GM19239 (cell line): ENCODE measurements around the gene INCENP.
"Not testable (repeated sequence)": the region's sequence is repeated elsewhere in the genome, so short reads cannot be mapped to it uniquely, and the experiment has no call there.

Experiments
- DNase-seq: peaks from one replicate; pipeline ENCODE4 v3.0.0; 2011; ENCODE audit warnings: low spot score; ENCODE audit not compliant: insufficient read length
- FAIRE-seq: peaks from 2 replicates; lab custom pipeline; 2011; peaks lifted over from hg19 to GRCh38; lab: Jason Lieb, UNC

Gene INCENP

DNA sequence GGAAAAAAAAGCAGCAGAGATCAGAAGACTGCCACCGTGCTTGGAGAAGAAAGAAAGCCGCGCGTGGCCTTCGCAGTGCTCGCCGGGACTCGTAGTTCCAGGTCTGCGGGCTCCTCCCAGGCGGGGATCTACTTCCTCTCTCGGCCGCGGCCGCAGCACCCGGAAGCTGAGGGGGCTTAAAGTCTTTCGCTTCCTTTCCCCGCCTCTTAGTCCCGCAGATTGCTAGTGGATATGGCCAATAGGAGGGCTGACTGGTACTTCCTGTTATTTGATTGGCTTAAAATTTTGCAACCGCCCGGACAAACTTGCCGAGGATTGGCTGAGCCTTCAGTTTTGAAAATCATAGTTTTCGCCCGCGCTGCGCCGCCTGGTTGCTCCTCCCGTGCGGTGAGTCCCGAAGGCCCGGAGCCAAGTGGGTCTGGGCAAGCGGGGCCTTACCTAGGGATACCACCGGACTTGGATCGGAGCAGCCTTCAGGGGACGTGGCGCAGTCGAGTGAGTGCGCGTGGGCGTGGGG, at the start of gene INCENP:
INCENP (plus strand) TSS at position 343 of the 517 bp plus-strand sequence. CDS start 4,151 bp downstream, outside the sequence.
- DNase-seq (peak; percentile 88), FAIRE-seq (peak; percentile 96)

DNA sequence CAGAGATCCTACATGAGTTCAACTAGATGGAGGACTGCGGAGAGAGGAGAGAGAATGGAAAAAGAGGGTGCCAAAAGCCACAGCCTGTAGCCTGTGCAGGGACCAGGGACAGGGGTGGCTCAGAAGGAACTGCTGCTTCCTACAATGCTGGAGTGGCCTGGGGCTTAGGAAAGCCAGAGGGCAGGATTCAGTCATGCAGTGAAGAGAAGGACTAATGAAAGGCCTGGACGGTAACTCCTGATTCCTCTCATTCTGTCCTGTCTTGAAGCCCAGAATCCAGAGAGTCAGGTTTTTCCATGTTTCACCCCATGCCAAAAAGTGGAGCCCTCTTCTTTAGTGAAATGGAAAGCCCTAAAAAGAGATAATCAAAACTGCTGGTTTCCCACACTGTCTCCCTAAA, 48.4 kb upstream of the INCENP start:
- no peak for FAIRE-seq
- no peak for DNase-seq

DNA sequence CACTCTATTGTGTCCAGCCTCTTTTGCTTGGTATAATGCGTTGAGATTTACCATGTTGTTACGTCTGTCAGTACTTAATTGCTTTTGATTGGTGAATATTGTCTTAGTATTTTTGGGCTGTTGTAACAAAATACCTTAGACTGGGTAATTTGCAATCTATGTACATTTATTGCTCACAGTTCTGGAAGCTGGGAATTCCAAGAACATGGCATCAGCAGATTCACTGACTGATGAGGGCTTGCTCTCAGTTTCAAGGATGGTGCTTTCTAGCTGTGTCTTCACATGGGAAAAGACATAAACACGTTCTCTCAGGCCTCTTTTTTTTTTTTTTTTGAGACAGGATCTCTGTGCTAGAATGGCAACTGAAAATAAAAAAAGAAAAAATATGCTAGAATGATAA, 46.7 kb upstream of the INCENP start:
- DNase-seq (no peak), FAIRE-seq (no peak)

DNA sequence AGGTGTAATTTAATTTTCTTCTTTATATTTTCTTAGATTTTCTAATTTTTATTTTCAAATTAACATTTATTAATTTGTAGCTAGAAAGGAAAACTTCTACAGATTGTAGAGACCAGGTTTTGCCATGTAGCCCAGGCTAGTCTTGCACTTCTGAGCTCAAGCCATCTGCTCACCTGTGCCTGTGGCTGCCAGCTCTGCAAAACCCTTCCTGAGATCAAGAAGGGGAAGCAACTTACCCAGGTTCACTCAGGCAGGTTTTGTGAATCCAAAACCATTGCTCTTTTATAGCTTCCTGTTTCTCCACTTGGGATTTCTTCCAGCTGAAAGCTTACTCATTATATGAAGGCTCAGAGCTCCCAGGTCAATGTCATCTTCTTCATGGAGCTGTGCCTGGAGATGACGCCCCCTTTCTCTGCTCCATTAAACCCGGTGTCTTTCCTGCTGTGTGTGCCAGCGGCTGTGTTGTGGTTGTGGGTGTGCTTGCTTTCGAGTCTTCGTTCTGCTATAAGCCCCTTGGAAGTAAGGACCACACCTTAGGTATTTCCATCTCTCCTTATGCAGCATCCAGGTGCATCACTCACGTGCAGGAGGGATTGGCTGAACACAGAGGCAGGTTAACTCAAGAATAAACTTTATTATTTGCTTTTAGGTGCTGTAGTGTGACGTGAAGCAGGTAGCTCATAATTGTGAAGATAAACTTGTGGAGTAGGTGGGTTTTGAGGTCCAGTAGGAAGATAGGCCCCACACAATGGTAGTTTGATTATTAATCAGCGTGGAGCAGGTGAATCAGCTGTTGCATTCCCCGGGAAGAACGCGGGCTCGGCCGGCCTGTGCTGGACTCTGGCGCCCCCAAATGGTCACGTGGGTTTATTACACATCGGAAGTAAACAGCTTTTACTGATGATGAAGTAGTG, 42.2 kb upstream of the INCENP start:
- peak; percentile 37 for DNase-seq

DNA sequence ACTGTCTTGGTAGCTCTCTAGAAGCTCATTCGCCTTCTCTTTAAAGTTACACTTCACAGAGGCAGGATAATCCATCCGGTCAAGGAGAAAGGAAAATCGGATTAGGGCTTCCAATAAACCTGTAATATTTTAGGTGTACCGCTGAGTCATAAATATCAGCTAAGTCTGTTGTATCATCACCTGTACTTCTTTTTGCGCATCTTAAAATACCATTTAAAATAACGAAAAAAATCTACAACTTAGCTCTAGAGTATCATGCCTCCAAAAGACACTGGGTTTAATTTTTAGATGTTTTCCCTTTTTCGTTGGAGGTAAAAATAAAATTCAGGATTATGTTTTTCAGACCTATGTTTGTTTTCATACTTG, 41.5 kb upstream of the INCENP start:
- DNase-seq (no peak), FAIRE-seq (no peak)

More for the DNA sequence above, 42.2 kb upstream of the INCENP start:
- FAIRE-seq: peak; percentile 81

DNA sequence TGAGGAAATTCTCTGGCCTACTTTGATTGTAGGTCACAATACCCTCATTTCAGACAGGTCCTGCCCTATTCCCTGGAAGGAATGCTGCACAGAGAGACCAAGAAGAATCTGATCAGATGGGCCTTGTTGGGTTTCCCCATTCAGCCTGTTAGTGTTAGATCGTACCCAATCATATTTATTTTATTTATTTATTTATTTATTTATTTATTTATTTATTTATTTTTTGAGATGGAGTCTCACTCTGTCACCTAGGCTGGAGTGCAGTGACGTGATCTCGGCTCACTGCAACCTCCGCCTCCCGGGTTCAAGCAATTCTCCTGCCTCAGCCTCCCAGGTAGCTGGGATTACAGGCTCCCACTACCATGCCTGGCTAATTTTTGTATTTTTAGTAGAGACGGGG, 39.0 kb upstream of the INCENP start:
- DNase-seq, FAIRE-seq: not testable (repeated sequence)

DNA sequence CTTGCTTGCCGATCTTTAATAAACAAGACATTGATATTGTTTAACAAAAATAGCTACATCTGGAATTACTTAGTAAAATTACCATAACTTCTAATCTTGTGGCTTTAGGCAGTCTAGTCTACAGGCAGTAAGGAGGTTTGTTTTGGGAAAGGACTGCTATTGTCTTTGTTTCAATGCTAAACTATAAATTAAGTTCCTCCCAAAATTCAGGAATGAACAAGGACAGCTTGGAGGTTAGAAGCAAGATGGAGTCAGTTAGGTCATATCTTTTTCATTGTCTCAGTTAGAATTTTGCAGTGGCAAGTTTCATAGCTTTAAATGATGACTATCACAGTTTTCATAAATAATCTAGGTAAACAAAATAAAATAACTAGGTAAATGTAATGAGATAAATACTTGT, 36.1 kb upstream of the INCENP start:
- FAIRE-seq (no peak), DNase-seq (no peak)

DNA sequence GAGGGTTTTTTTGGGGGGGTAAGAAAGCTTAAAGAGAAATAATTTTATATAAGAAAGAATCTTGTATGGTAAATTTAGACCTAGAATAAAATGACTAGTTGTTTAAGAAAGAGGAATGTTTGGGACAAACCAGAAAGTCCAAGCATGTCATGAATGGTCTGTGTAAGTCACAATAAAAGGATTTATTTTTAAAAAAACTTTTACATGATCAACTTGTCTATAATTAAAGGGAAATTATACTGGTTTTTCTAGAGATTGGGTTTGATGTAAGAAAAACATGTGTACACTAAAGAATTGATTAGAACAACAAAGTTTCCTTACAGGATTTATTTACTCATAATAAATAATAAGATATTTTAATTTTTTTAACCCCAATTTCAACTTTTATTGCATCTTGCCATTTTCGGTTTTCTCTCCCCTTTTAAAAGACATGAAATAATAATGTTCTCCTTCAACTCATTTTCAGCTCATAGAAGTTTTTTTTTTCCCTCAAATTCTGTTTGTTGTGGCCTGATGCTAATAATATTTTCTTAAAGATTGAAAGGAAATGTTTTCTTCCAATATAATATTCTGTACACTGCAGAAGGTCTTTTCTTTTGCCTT, 35.4 kb upstream of the INCENP start:
- no peak for FAIRE-seq

DNA sequence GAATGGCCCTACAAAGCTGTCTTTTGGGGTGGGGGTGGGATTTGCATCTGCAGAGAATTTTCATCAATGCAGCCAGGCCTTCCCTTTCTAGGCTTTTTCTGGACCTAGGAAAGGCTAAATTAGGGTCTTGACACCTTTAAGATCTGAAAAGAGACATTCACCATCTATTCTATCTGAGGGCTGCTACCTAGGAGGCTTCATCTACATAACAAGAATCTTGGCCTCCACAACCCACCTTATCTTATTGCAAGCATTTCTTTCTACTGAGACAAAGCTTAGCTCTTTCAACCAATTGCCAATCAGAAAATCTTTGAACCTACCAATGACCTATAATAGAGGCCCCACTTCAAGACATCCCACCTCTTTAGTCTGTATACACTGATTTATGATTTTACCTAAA, 20.7 kb upstream of the INCENP start:
- no peak for FAIRE-seq
- DNase-seq: no peak

More for the DNA sequence above, 35.4 kb upstream of the INCENP start:
- DNase-seq: no peak

DNA sequence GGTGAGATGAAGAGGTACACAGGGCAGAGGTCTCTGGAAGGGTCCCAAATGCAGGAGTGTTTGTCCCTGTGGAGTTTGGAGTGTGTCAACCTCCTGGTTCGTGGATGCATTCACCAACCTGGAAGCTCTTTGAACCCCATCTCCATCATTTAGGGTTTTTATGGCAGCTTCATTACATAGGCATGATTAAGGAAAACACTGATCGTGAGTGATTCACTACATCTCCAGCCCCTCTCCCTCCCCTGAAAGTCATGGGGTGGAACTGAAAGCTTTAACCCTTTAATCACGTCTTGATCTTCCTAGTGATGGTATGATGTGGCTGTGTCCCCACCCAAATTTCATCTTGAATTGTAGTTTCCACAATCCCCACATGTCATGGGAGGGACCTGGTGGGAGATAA, 19.8 kb upstream of the INCENP start:
- no peak for FAIRE-seq

DNA sequence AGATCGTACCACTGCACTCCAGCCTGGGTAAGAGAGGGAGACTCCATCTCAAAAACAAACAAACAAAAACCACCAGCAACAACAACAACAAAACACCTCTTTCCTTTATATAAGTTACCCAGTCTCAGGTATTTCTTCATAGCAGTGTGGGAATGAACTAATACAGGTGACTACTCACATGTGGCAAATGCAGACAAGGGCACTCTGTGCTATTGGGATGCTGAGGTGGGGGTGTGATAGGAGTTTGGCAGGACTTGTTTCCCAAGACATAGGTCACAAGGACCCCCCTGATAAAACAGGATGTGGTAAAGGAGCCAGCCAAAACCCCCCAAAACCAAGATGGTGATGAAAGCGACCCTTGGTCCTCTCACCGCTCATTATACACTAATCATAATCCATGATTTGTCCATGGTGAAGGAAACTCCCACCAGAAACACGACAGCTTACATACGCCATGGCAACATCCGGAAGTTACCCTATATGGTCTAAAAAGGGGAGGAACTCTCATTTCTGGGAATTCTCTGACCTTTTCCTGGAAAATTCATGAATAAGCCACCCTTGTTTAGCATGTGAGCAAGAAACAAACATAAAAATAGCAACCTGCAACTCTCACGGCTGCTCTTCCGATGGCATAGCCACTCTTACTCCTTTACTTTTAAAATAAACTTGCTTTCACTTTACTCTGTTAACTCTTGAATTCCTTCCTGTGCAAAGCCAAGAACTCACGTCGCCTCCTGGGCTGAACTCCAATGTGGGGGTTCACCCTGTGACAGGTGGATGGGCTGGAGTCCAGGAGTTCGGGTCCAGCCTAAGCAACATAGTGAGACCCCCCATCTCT, 18.8 kb upstream of the INCENP start:
- no peak for DNase-seq
- FAIRE-seq: no peak

More for the DNA sequence above, 19.8 kb upstream of the INCENP start:
- no peak for DNase-seq

DNA sequence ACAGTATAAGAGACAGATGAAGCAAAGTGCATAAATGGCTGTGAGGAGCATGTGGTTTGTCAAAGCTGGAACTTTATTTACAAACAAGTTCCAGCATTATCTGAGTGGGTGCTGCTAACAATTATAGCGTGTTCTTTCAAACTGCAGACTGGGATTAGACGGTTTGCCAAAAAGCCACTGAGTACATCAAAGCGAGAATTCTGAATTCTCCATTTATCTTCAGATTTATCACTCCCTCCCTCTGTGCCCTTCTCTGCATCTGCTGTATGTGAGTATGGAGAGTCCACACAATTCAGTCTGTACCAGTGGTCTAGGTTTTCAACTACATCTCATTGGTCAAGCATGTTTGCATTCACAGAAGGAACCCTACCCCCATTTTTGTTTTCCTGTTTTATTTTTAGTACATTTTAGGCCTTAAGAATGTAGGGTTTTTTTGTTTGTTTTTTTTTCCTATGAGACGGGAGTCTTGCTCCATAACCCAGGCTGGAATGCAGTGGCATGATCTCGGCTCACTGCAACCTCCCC, 18.1 kb upstream of the INCENP start:
- DNase-seq (no peak), FAIRE-seq (no peak)

DNA sequence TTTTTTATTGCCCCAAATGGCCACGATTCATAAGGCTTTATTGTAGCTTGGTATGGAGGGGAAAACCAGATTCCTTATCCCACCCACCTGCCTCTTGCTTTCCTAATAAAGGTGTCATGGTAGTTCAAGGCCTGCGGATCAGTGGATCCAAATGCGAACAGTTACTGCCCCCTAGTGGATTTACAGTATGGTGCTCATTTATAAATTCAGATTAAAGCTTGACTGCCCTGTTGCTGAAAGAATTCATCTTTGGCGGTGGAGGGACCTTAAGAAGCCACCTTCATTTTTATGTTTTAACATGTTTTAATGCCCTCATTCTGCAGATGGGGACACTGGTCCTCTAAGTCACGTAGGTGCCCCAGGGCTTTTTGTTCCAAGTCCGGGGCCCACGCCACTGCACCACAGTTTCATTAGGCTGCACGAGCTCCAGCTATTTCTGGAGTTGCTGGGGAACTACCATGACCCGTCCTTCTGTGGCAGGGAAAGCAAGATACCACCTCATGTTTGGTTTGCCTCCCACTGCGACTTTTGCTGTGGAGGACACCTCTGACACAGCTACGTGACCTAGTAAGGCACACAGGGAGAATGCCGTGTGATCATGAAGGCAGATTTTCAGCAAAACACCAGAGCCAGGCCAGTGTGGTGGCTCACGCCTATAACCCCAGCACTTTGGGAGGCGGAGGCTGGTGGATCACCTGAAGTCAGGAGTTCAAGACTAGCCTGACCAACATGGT, 15.6 kb upstream of the INCENP start:
- DNase-seq (no peak), FAIRE-seq (peak; percentile 54)

DNA sequence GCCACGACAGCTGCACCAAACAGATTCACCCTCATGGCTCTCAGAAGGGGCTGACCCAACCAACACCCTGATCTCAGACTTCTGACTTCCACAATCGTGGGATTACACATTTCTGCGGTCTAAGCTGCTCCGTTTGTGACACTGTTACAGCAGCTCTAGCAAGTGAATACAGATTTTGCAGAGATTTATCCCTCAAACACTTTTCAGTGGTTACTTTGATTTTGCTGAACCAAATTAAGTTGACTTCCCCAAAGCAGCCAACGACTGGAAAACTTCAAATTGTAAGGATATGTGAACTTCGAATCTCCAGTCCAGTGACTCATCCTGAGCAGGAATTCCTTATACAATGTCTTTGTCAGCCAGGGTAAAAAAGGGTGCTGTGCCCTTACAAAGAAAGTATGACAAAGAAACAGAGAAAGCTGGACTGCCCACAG, 14.8 kb upstream of the INCENP start:
- no peak for FAIRE-seq
- no peak for DNase-seq

DNA sequence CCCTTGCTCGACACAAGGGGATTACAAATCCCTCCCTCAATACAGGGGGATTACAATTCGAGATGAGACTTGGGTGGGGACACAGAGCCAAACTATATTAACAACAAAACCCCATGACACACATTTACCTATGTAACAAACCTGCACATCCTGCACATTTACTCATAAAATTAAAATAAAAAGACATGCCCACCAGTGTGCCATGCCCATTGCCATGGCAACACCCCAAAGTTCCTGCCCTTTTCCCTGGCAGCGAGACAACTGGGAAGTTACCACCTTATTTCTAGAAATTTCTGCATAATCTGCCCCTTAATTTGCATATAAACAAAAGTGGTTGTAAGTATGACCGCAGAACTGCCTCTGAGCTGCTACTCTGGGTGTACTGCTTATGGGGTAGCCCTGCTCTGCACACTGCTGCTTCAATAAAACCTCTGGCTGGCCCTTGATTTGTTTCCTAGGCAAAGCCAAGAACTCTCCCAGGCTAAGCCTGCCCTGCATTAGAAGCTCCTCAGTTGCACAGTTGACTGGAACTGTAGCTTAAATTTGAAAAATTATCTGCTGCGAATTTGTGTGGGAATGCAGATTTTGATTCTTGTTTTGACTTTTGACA, 8.6 kb upstream of the INCENP start:
- DNase-seq: no peak

DNA sequence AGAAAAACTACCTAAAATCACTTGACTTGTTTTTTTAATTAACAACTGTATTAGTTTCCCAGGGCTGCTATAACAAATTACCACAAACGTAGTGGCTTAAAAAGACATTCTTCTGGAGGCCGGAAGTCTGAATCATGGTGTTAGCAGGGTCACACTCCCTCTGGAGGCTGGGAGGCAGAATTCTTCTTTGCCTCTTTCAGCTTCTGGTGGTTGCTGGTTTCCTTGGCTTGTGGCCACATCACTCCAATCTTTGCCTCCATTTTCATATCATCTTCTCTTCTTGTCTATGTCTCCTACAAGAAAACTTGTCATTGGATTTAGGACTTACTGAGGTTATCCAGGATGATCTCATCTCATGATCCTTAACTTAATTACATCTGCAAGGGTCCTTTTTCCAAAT, 7.4 kb upstream of the INCENP start:
- DNase-seq: no peak
- FAIRE-seq: no peak

More for the DNA sequence above, 8.6 kb upstream of the INCENP start:
- no peak for FAIRE-seq

DNA sequence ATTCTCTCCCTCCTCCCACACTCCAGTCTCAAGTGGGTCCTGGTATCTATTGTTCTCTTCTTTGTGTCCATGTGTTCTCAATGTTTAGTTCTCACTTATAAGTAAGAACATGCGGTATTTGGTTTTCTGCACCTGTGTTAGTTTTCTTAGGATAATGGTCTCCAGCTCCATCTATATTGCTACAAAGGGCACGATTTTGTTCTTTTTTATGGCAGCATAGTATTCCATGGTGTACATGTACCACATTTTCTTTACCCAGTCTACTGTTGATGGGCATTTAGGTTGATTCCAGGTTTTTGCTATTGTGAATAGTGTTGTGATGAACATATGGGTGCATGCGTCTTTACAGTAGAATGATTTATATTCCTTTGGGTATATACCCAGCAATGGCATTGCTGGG, 4.2 kb upstream of the INCENP start:
- DNase-seq: no peak
- FAIRE-seq: no peak

DNA sequence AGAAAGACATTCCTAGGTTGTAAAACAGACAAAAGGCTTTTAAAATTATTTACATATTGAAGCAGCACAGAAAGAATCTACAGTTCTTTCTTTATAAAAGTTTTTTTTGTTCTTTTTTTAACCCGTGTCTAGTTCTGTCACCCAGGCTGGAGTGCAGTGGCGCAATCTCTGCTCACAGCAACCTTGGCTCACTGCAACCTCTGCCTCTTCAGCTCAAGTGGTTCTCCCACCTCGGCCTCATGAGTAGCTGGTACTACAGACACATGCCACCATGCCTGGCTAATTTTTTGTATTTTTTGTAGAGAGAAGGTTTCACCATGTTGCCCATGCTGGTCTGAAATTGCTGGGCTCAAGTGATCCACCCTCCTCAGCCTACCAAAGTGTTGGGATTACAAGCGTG, 3.8 kb upstream of the INCENP start:
- DNase-seq (no peak), FAIRE-seq (no peak)

DNA sequence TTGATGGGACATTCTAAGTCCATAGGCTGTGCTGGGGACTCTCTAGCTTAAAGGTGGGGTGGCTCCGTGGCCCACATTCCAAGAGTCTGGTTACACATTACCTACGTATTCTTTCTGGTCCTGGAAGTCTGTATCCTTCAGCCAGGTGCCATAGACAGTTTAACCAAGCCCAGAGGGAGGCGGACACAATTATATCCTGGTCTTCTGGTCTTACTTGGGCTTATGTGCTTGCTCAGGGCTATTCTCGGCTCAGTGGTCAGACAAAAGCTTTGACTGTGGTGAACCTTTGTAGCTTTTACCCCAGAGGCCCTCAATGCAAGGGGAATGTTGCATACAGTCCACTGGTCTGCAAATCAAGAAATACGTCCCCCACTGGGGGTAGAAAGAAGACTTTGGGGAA, 3.4 kb upstream of the INCENP start:
- FAIRE-seq (no peak), DNase-seq (no peak)
